ENCODE measurements around the gene OTUB1.
A peak's percentile ranks its signal among the peaks of the same experiment; 100 is the strongest.

OTUB1 gene

GRCh38 chr11:64005691-64006090, 19.5 kb downstream of the OTUB1 start:
- DNase-seq (ENCODE audit: low spot score), result no peak

DNA sequence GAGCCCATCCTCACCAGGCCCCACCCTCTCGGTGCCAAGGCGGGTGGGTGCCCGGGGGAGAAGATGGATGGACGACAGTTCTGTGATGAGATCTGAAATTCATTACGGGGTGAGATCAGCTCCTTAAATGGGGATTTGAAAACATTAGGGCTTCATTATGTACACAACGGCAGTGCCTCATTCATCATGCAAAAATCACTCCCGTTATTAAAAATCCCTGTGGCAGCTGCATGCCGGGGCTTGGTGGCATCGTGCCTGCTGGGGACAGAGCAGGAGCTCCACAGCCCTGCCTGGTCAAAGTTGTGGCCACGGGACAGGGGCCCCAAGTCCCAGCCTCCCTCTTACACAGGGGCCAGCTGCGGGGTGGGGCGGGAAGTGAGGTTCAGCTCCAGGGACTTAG, 20.2 kb downstream of the OTUB1 start:
- DNase-seq (ENCODE audit: low spot score), result no peak

- DNase-seq (ENCODE audit: low spot score), result peak; percentile 48
Measured at GRCh38 chr11:64007160-64007628, 21.0 kb downstream of the OTUB1 start.

- peak; percentile 92 for DNase-seq (ENCODE audit: low spot score)
Measured at GRCh38 chr11:64007629-64008282, 21.5 kb downstream of the OTUB1 start.

- DNase-seq (ENCODE audit: low spot score), result no peak
Measured at GRCh38 chr11:64008283-64008913, 22.2 kb downstream of the OTUB1 start.

DNA sequence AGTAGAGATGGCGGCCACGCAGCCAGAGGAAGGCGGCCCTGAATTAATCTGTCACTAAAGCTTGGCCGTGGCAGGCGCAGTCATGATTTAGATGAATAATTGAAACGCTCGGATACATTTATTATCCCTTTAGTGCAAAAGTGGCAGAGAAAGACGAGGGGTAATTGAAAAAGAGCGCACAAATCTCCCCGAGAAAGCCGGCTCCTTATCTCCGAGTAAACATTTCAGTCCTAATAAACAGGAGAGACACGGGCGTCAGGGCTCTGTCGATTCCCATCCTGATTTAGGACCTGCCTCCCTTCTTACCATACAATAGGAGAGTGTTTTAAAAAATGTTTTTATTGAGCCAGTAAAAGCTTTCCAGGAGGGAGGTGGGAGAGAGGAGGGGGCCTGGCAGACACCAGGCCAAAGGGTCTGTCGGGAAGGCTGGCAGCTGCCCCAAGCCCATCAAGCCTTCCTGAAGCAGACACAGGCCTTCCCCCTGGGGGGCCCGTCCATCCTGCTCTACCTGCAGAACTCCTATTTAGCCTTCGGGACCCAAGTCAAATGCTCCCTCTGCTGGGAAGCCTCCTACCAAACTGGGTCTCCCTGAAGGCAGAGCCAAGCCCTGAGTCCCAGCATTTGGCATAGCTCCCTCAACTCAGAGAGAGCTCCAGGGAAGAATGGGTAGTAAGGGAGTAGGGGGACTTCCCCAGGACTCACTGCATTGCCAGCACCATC, 22.8 kb downstream of the OTUB1 start:
- peak; percentile 43 for DNase-seq (ENCODE audit: low spot score)

GRCh38 chr11:64009710-64010109, 23.5 kb downstream of the OTUB1 start:
- DNase-seq (ENCODE audit: low spot score), result no peak

- no peak for DNase-seq (ENCODE audit: low spot score)
Measured at GRCh38 chr11:64010783-64011182, 24.5 kb downstream of the OTUB1 start.

DNA sequence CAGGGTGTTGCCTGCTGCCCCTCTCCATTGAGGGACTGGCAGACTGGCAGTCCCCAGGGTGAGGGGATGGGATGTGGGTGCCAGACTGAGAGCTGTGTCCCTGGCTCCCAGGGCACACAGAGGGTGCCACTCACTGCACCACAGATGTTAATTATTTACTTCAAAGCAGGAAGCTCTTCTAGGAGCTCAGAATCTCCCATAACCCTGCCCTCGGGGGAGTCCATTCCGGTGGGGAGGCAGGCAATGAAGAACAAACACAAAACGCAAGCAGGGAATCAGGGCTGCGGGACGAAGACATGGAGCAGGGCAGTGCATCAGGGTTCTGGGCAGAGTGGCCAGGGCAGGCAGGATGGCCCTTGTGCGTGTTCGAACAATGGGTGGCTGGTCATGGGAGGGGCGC, 25.1 kb downstream of the OTUB1 start:
- no peak for DNase-seq (ENCODE audit: low spot score)

- DNase-seq (ENCODE audit: low spot score), result no peak
Measured at GRCh38 chr11:64013141-64013896, 27.1 kb downstream of the OTUB1 start.

DNA sequence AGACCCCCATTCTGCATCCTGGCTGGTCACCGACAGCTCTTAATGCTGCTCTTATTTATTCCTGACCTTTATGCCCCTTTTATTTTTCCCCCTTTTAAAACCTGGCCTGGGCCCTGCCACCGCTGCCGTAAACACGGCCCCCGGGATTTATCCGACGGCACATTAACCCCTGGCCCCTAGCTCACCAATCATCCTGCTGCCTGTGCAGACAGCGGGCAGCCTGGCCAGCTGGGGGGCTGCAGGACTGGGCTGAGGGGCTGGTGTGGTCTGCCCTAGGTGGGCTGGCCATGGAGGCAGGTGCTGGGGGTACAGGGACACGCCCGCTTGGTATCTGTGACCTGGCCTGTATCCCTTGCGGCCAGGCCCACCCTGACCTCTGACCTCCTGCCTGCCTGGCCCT, 28.1 kb downstream of the OTUB1 start:
- DNase-seq (ENCODE audit: low spot score), result no peak

DNA sequence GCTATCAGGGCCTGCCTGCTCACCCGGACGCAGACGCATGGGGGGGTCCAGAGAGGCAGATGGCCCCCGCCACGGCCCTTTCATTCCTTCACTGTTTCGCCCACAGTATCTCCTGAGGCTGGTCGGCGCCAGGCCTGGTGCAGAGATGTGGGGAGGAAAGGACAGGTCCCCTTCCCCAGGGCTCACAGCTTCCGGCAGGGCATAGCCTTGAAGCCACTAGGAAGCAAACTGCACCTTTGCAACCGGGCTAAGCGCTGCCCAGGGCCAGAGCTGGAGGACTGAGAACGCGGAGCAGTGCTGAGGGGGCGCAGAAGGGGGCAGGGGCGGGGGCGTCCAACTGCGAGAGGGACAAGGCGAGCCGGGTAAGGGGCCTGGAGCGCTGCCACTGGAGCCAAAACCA, 29.3 kb downstream of the OTUB1 start:
- DNase-seq (ENCODE audit: low spot score), result no peak

DNA sequence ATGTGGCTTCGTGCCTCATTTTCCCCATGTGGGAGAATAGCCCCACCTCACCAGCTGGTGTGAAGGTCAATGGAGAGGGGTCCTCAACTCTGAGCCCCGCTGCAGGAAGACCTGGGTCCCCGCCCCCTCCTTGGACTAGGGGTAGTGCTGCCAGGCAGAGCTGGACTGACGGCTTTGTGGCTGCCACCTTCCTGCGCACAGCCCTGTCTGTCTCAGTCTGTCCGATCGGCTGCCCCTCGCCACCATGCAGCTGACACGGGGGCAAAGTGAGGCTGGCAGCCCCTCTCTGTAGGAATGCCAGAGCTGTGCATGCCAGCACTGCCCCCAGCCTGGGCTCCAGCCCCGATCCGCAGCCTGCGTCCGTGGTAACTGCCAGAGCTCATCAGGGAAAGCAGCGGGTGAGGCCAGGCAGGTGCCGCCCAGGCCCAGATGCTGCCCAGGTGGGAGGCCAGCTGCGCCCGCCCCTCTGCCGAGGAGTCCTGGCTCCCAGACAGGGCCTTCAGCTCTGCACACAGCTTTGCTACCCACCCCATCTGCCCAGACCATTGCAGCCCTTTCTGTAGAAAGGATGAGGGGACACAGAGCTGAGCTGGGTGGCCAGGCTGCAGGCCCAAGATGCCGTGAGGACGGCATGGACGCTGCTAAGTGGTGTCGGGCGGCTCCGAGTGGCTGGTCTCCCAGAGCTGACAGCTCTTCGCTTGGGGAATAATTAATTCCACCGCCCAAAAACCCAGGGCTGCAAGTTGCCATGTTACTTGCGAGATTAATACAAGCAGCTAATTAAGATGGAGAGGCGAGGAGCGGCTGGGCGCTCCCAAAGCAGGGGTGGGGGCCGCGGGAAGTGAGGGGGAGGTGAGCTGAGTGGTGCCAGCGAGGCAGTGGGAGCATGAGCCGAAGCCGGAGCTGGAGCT, 30.0 kb downstream of the OTUB1 start:
- DNase-seq (ENCODE audit: low spot score), result no peak

- no peak for DNase-seq (ENCODE audit: low spot score)
Measured at GRCh38 chr11:64017945-64018224, 31.6 kb downstream of the OTUB1 start.

DNA sequence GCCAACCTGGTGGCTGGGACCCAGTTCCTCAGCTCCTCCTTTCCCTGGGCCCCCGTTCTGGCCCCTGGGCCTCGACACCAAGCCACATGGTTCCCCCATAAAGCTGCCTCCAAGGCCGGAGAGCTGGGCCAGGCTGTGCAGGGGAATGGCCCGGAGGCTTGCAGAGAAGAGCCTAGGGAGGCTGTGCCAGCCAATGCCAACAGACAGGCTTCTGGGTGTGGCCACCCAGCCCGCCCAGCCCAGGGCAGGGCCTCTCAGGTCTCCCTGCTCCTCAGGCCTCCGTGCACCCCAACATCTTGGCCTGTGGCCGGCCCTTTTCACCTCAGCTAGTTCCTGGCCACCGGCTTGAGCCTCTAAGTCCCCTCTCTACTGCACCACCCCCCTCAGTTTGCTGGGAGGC, 32.1 kb downstream of the OTUB1 start:
- DNase-seq (ENCODE audit: low spot score), result no peak

GRCh38 chr11:64019106-64020037, 33.1 kb downstream of the OTUB1 start:
- no peak for DNase-seq (ENCODE audit: low spot score)

GRCh38 chr11:64020976-64021756, 34.9 kb downstream of the OTUB1 start:
- no peak for DNase-seq (ENCODE audit: low spot score)

DNA sequence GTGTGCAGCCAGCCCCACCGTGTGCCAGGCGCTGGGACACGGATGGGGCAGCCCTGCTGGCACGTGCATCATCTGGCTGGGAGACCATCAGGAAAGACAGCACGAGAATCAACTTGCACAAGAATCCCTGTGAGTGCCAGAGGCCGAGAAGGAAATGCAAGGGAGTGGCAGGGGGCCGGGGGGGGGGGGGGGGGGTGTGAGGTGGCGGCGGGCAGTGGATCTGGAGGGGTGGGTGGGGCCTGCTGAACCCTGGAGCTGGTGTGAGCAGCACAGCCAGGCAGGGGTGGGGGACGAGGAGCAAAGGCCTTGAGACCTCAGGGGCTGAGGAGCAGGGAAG, 35.5 kb downstream of the OTUB1 start:
- no peak for DNase-seq (ENCODE audit: low spot score)

DNA sequence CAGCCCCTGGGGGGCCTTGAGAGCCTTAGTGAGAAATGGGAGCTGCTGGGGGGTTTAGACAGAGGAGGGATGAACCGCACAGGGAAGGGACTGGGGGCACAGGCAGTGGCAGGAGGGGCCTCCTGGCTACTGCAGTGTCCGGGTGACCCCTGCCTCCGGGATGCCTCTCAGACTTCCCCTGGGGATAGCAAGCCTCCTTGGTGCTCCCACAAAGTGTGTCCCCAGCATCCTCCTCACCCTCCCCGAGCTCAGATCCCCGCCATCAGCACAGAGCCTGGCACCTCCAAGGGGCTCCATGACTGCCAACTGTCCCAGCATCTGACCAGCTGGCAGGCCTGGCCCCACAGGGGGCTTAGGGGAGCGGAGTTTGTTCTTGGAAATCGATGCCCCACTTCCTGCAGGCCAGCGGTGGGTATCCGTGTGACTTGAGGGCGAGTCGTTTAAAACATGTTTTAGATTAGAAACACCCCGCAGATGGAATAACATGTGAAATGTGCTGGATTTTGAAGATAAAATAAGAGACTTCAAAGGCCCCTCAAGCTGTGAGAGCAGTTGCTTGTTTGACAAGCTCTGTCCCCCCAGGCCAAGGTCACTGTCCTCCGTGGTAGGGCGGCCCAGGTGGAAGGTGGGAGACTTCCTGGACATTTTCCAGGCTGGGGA, 36.0 kb downstream of the OTUB1 start:
- DNase-seq (ENCODE audit: low spot score), result no peak

All from HuH-7 (cell line).